Stomach smooth muscle (tissue), 2 donors: ENCODE measurements around the gene PSME1.
A peak's percentile ranks its signal among the peaks of the same experiment; 100 is the strongest.

Experiments
- H3K27ac ChIP-seq: one replicate; pipeline ENCODE4 v1.7.0; 2013; ENCODE audit warnings: mild to moderate bottlenecking, low read length, inconsistent platforms
- H3K27me3 ChIP-seq, 2 donors: one replicate each; pipeline ENCODE4 v1.7.0; 2013; ENCODE audit warnings: low read length in 2 of 2; ENCODE audit not compliant: insufficient read depth in 2 of 2, control insufficient read depth in 1 of 2
- H3K36me3 ChIP-seq, 2 donors: one replicate each; pipeline ENCODE4 v1.7.0; 2013; ENCODE audit warnings: low read length in 2 of 2; ENCODE audit not compliant: control insufficient read depth in 2 of 2, insufficient read depth in 2 of 2
- H3K4me1 ChIP-seq: one replicate; pipeline ENCODE4 v1.7.0; 2013; ENCODE audit warnings: low read length; ENCODE audit not compliant: control insufficient read depth, insufficient read depth
- H3K4me3 ChIP-seq, 2 donors: one replicate each; pipeline ENCODE4 v1.7.0; 2013; ENCODE audit warnings: low read length in 2 of 2
- H3K9ac ChIP-seq, 2 donors: one replicate each; pipeline ENCODE4 v1.7.0; 2013; ENCODE audit warnings: low read length in 2 of 2, mild to moderate bottlenecking in 1 of 2
- H3K9me3 ChIP-seq, 2 donors: one replicate each; pipeline ENCODE4 v1.7.0; 2013; ENCODE audit warnings: low read length in 2 of 2; ENCODE audit not compliant: control insufficient read depth in 2 of 2
- donor health status: healthy.
- donor health status: Pancreatic carcinoma.

The PSME1 gene

GRCh38 chr14:24139272-24139934 is 3.4 kb downstream of the PSME1 start:
- Histone ChIP-seq H3K4me1 (peaks cover 47% of the 10 kb centered on the region), H3K9me3 (no peaks in the 10 kb centered on the region), H3K9ac (no peak overlapping the region), H3K36me3 (peaks cover 21 to 30% of the 10 kb centered on the region in 2 donors), H3K27me3 (no peaks in the 10 kb centered on the region), H3K27ac (no peak overlapping the region), H3K4me3 (no peak overlapping the region)

DNA sequence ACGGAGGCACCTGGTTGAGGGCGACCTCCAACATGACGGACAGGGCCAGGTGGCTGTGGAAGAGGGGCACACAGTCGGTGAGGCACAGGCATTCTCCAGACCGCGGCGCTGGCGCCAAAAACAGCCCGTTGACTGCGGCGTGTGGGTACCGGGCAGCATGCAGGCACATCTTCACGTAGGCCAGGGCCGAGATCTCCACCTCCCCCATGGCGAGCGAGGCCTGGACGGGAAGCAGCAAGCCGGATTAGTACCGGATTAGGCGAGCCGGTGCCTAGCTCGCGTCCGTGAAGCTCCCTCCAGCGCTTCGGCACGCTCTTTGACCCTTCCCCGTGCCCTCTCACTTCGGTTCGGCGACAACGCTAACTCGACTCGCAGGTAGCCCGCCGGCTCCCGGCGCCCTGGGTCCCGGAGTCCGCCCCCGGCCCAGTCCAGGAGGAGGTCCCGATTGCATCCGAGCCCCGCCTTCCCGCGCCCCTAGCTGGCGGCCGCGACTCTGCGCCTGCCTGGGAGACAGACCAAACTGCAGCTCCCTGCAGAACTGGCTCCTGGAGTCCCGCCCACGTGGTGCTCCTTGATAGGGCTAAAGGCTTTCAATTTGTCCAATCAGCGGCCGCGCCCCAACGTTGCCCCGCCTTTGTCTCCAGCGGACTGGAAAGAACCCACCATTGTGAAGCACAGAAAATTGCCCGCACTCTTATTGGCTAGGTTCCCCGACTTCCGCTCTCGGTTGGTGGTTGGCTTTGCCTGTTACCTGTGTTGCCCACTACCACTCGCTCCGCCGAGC is 5.3 kb downstream of the PSME1 start, which contains the start of gene EMC9:
Gene EMC9, minus strand, starts transcription at position 495 of the 784 bp plus-strand sequence. Its CDS starts 287 bp downstream, at position 208.
- Histone ChIP-seq H3K9ac (peak within 1 kb of the TSS; percentile 84 to 89), H3K36me3 (peaks cover 21 to 30% of the 10 kb centered on the region in 2 donors), H3K4me3 (peak within 1 kb of the TSS; percentile 87 to 96), H3K4me1 (peaks cover 57% of the 10 kb centered on the region), H3K27me3 (no peaks in the 10 kb centered on the region), H3K27ac (peak within 1 kb of the TSS; percentile 84), H3K9me3 (no peaks in the 10 kb centered on the region)

DNA sequence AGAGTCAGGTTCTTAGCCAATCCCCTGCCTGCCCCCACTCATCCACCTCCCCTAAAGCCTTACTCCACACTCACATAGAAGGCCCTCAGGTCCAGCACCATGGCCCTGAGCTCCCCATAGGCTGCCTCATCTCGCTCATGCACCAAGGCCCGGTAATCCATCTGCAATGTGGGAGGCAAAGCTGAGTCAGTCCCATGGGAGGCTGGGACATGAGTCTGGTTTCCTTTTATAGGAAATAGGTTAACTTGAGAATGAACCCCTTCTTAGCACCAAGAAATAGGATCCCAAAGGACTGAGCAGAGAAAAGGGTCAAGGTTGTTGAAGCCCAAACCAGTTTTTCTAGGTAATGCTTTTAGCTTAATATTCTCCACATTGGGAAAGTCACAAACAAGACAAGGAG is 7.5 kb downstream of the PSME1 start:
- Histone ChIP-seq H3K36me3 (peaks cover 8 to 17% of the 10 kb centered on the region in 2 donors), H3K27me3 (no peaks in the 10 kb centered on the region), H3K9ac (no peak overlapping the region), H3K27ac (no peak overlapping the region), H3K9me3 (no peaks in the 10 kb centered on the region), H3K4me1 (peaks cover 46% of the 10 kb centered on the region), H3K4me3 (no peak overlapping the region)

DNA sequence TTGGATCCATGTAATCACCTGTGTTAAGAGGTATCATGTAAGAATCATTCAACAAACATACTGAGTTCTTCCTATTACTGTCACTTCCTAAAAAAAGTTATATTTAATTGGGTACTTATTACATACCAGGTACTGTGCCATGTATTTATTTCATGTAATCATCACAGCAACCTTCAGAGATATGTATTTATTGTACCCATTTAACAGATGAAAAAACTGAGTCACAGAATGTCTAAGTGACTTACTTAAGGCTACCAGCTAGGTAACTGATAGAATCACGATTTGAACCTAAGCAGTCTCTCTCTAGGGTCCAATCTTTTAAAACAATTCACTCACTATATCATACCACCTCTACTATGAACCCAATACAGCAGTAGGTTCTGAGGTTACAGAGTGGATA is 8.5 kb downstream of the PSME1 start:
- Histone ChIP-seq H3K27ac (peak overlapping the region; percentile 88), H3K27me3 (no peaks in the 10 kb centered on the region), H3K4me1 (peaks cover 43% of the 10 kb centered on the region), H3K9ac (no peak overlapping the region), H3K4me3 (no peak overlapping the region), H3K36me3 (peaks cover 3 to 10% of the 10 kb centered on the region in 2 donors), H3K9me3 (no peaks in the 10 kb centered on the region)

GRCh38 chr14:24145219-24145618 is 9.2 kb downstream of the PSME1 start:
- Histone ChIP-seq H3K9me3 (no peaks in the 10 kb centered on the region), H3K4me3 (no peak overlapping the region), H3K36me3 (peaks cover 11 to 17% of the 10 kb centered on the region in 2 donors), H3K27ac (peak overlapping the region; percentile 88), H3K4me1 (peaks cover 43% of the 10 kb centered on the region), H3K9ac (peak overlapping the region; percentile 29 to 93), H3K27me3 (no peaks in the 10 kb centered on the region)

DNA sequence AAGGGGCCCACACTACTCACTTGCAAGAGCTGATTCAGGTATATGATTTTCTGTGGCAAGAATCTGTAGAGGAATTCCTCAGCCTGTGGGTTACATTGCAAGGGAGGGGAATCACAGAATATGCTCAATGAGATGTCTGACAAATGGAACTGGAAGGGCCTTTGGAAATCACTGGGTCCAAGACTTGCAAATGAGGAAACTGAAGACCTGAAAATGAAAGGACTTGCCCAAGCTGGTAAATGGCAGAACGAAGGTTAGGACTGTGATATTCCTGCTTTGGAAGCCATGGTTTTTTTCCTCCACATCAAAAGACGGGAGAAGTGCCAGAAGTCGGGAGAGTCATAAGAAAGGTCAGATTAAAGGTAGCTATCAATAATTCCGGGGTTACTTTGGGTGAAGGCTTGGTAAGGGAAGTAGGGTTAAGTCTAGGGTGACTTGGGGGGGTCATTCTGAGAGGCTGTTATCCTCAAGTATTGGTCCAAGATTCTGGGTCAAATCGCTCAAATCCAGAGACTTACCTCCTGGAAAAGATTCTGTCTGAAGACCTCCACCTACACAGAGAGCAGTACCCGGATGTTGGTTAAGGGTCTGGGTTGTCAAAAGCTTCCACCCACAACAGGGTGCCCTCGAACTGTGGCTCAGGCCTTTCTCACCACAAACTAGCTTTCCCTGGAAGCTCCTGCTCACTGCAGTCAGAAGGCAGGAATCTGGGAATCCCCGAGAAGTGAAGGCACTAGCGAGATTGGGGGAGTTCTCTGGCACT is 9.9 kb downstream of the PSME1 start:
- H3K4me3 ChIP-seq = peak overlapping the region; percentile 95 to 100
- peaks cover 42% of the 10 kb centered on the region for H3K4me1 ChIP-seq
- H3K9ac ChIP-seq = peak overlapping the region; percentile 89 to 93
- H3K27me3 ChIP-seq = no peaks in the 10 kb centered on the region
- H3K27ac ChIP-seq = peak overlapping the region; percentile 88
- no peaks in the 10 kb centered on the region for H3K9me3 ChIP-seq
- H3K36me3 ChIP-seq = peaks cover 17 to 23% of the 10 kb centered on the region in 2 donors

- Histone ChIP-seq H3K27ac (peak within 1 kb of the TSS; percentile 88), H3K9me3 (no peaks in the 10 kb centered on the region), H3K4me1 (peaks cover 39% of the 10 kb centered on the region), H3K36me3 (peaks cover 22 to 29% of the 10 kb centered on the region in 2 donors), H3K4me3 (peak within 1 kb of the TSS; percentile 95 to 100), H3K9ac (peak within 1 kb of the TSS; percentile 89 to 93), H3K27me3 (no peaks in the 10 kb centered on the region)
Measured at GRCh38 chr14:24146453-24146977, 10.5 kb downstream of the PSME1 start, which contains the start of gene PSME2. PSME2 (minus strand) TSS chr14:24146610; CDS start chr14:24146581, 29 bp downstream.

DNA sequence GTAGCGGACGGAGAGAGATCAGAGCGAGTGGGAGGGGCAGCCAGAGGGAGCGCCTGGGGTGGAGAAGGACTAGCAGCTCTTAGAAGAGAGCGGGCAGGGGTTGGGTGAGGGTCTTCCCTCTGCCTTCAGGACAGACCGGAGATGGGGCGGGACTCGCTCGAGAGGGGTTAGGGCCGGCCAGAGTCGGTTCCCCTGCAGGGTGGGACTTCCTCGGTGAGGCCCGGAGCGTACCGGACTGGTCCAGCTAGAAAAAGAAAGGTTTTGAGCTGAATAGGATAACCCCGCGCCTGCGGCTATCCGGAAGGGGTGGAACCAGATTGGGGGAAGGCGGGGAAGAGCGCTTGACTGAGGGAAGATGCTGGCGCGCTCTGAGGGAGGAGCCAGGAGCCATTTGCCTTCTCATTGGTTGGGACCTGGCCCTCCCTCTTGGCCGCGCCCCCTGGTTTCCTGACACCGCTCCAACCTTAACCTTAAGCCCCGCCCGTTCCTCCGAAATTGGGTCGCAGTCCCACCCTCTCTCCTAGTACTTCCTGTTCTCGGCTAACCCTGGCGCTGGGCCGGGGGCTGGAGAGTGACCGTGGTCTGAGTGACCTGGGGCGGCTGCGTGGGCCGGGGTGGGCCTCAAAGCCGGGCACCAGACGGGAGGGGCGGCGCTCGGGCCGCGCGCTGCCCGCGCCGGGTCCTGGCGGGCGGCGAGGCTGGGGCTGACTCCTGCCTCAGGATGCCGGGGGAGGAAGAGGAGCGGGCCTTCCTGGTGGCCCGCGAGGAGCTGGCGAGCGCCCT is 11.2 kb downstream of the PSME1 start, which contains the start of gene RNF31:
Gene RNF31, plus strand, starts transcription at position 521 of the 783 bp plus-strand sequence. Its CDS starts 201 bp downstream, at position 722.
- Histone ChIP-seq H3K9me3 (no peaks in the 10 kb centered on the region), H3K36me3 (peaks cover 27 to 35% of the 10 kb centered on the region in 2 donors), H3K27ac (peak within 1 kb of the TSS; percentile 88), H3K27me3 (no peaks in the 10 kb centered on the region), H3K9ac (peak within 1 kb of the TSS; percentile 89 to 93), H3K4me3 (peak within 1 kb of the TSS; percentile 95 to 100), H3K4me1 (peaks cover 34% of the 10 kb centered on the region)

DNA sequence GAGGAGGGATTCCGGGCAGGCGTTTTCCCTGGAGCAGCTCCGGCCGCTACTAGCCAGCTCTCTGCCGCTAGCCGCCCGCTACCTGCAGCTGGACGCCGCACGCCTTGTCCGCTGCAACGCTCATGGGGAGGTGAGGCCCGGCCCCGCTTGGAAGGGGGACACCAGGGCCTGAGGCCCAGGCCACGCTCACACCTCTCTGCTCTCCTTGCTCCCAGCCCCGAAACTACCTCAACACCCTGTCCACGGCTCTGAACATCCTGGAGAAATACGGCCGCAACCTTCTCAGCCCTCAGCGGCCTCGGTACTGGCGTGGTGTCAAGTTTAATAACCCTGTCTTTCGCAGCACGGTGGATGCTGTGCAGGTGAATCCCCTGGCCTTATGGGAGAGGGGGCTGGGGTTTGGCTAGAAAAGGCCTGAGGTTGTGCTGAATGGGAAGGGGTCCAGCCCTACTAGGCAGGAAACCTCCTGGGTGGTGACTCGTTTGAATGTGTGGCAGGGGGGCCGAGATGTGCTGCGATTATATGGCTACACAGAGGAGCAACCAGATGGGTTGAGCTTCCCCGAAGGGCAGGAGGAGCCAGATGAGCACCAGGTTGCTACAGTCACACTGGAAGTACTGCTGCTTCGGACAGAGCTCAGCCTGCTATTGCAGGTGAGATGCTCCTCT is 11.9 kb downstream of the PSME1 start:
- H3K9me3 ChIP-seq = no peaks in the 10 kb centered on the region
- H3K27ac ChIP-seq = peak overlapping the region; percentile 88
- H3K4me1 ChIP-seq = peaks cover 33% of the 10 kb centered on the region
- peak overlapping the region; percentile 95 to 100 for H3K4me3 ChIP-seq
- H3K9ac ChIP-seq = peak overlapping the region; percentile 79 to 93
- H3K36me3 ChIP-seq = peaks cover 27 to 35% of the 10 kb centered on the region in 2 donors
- no peaks in the 10 kb centered on the region for H3K27me3 ChIP-seq
